ENCODE results near the gene RNF150.
"Not testable (repeated sequence)": the region's sequence is repeated elsewhere in the genome, so short reads cannot be mapped to it uniquely, and the experiment has no call there.

RNF150 gene

GRCh38 chr4:141133146-141133998, at the start of gene RNF150:
Gene RNF150, minus strand, starts transcription at chr4:141133469.
- DNase-seq, result peak; percentile 25

- DNase-seq, result no peak
Measured at GRCh38 chr4:141180991-141181761, 47.9 kb upstream of the RNF150 start.

- no peak for DNase-seq
Measured at GRCh38 chr4:141179474-141180373, 46.5 kb upstream of the RNF150 start.

- DNase-seq, result no peak
Measured at GRCh38 chr4:141177171-141177570, 43.9 kb upstream of the RNF150 start.

- no peak for DNase-seq
Measured at GRCh38 chr4:141174457-141174856, 41.2 kb upstream of the RNF150 start.

GRCh38 chr4:141170671-141171070, 37.4 kb upstream of the RNF150 start:
- no peak for DNase-seq

GRCh38 chr4:141169391-141169790, 36.1 kb upstream of the RNF150 start:
- DNase-seq, result no peak

- DNase-seq, result not testable (repeated sequence)
Measured at GRCh38 chr4:141165001-141165400, 31.7 kb upstream of the RNF150 start.

- no peak for DNase-seq
Measured at GRCh38 chr4:141159027-141159426, 25.8 kb upstream of the RNF150 start.

GRCh38 chr4:141158219-141158618, 24.9 kb upstream of the RNF150 start:
- DNase-seq, result no peak

GRCh38 chr4:141155586-141155985, 22.3 kb upstream of the RNF150 start:
- no peak for DNase-seq

GRCh38 chr4:141154725-141155124, 21.5 kb upstream of the RNF150 start:
- DNase-seq, result no peak

- DNase-seq, result no peak
Measured at GRCh38 chr4:141153751-141154510, 20.7 kb upstream of the RNF150 start.

GRCh38 chr4:141144207-141144606, 10.9 kb upstream of the RNF150 start:
- no peak for DNase-seq

- no peak for DNase-seq
Measured at GRCh38 chr4:141142423-141142822, 9.2 kb upstream of the RNF150 start.

- DNase-seq, result no peak
Measured at GRCh38 chr4:141140391-141141200, 7.3 kb upstream of the RNF150 start.

- DNase-seq, result no peak
Measured at GRCh38 chr4:141133999-141134995, 1.0 kb upstream of the RNF150 start.

- peak; percentile 0 for DNase-seq
Measured at GRCh38 chr4:141132709-141133145, 542 bp downstream of the RNF150 start.

- DNase-seq, result peak; percentile 0
Measured at GRCh38 chr4:141132072-141132708, 1.1 kb downstream of the RNF150 start.

- DNase-seq, result no peak
Measured at GRCh38 chr4:141131723-141132071, 1.6 kb downstream of the RNF150 start.
